HS-5 (cell line): Measurements from ENCODE around the gene SH3PXD2A.

Experiments used
- DNase-seq: peaks from one replicate; pipeline ENCODE4 v3.0.0-alpha.2; 2012; ENCODE audit warnings: low read depth

The SH3PXD2A gene

DNA sequence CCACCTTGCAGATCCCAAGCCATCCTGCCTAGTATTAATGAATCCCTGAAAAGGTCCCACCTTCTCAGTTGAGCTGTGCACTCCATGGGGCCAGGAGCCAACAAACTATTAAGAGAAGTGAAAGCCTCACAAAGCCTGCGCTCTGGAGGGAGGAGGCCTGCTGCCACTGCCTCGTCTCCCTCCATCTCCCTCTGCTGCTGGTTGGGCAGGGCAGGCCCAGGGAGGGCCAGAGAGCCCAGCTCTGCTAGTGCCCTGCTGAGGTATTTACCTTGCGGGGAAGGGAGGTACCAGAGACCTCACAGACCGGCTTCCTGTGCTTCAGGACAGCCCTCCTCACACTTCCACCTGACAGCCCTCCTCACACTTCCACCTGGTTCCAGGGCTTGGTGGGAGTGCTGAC, 171.5 kb downstream of the SH3PXD2A start:
- DNase-seq: no peak

DNA sequence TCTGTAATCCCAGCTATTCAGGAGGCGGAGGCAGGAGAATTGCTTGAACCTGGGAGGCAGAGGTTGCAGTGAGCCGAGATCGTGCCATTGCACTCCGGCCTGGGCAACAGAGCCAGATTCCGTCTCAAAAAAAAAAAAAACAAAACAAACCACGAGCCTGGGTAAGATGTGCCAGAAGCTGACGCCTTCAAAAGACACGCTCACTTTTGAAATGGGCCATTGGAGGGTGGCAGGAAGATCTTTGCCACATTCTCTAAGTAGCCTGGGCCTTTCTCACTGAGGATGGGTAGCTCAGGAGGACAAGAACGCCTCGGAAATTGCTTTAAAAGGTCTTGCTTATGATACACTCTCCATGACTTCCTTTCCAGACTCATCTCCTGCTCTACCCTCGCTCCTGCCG, 172.7 kb downstream of the SH3PXD2A start:
- DNase-seq: no peak

DNA sequence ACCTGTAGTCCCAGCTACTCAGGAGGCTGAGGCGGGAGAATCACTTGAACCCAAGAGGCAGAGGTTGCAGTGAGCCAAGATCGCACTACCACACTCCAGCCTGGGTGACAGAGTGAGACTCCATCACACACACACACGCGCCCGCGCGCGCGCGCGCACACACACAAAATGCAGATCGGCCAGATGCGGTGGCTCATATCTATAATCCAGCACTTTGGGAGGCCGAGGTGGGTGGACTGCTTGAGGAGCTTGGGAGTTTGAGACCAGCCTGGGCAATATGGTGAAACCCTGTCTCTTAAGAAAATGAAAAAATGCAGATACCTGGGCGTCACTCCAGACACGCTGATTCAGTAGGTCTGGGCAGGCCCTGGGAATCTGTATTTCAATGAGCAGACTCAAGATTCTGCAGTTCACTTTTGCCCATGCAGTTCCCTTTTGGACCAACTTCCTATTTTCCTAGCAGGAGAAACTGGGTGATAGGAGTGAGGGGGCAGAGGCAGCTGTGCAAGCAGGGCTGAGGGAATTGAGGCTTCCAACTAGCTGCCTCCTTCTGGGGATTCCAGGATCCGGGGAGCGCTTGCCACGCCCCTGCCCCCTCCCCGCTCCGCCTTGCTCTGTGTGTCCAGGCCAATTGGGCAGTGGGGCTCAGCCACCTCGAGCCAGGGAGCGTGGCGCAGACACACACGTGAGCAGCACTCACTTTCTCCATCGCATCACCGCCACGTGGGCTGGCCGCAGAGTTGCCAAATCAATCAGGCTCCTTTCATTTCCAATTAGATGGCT, 173.6 kb downstream of the SH3PXD2A start:
- DNase-seq: no peak

DNA sequence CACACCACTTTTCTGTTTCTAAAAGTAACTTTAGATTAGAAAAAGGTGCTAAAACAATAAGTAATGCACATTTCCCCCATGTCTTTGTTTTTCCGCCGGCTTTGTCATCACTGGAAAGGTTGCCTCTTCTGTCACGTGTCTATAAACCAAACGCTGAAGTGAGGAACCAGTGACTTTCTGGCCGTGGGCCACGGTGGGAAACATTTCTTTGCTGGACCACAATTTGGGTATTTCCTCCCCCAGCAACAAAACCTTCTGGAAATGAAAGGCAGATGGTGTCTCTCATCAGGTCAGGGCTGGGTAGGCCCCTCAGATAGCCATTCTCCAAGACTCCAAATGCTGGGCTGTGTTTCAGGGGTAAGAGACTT, 174.5 kb downstream of the SH3PXD2A start:
- DNase-seq: no peak

DNA sequence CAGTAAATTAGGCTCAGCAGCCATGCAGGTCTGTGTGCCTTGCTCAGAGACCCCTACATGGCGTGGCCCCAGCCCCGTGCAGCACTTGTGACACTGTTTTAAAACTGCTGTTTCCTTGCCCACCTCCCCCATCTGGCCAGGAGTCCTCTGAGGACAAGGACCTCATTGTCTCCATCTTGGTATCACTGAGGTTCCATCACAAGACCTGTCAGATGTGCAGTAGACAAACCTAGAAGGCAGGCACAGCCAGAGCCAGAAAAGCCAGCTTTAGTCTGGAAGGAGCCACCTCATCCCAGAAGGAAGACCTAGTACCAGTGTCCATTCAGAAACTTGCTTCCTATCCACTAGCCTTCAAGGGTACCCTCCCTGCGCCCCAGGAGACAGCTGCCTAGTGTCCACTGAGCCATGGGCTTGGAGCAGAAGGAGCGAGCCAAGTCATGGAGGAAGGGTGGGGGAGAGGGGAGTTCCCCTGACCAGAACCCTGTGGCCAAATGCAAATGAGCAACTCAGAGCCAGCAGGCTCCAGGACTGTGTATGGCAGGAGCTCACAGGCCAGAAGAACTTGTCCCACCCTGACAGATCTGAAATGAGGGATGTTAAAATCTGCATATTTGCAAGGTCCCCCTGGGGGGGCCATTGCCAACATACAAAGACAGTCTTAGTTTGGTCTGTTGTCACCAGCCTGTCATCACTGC, 176.1 kb downstream of the SH3PXD2A start:
- DNase-seq: no peak

DNA sequence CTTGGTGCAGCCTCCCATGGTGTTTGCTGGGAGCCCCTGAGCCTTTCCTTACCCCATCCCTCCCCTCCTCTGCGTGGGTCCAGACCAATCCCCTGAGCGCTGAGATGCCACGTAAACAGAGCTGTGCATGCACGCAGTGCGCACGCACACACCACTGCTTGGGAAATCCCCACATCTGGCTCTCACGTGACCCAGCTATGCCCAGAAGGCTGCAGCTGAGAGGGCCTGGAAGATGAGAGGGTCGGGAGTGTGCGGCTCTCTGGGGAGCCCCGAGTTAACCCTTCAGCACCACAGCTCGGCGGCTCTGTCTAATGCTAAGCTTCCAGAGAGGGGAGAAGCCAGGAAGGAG, 177.2 kb downstream of the SH3PXD2A start:
- no peak for DNase-seq

DNA sequence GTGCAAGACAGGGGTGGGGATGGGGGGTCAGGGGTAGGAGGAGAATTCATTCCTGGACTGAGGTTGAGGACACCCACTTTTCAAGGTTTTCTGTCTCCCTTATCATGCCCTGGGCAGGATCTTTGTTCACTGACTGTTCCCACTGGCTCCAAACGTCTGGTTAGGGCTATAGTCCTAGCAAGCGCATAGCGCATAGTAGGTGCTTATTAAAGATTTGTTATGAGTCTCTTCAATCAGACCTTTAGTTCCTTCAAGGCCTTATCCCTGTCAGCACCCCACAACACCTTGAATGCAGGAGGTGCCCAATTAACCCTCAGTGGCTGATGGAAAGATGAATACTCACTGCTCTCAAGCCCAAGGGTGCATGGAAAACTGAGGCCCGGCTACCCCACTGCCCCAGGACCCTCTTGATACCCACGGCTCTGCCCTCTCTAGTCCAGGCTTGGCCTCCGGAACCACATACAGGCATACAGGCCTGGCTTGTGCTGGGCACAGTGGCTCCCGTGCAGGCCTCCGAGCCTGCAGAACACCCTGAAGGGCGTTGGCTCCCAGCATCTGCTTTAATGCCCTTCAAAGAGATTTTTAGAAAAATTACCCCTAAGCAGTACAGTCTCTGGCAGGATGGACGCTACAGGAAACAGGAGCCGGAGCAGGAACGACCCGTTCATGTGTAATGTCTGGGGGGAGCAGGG, 177.7 kb downstream of the SH3PXD2A start:
- DNase-seq: no peak

DNA sequence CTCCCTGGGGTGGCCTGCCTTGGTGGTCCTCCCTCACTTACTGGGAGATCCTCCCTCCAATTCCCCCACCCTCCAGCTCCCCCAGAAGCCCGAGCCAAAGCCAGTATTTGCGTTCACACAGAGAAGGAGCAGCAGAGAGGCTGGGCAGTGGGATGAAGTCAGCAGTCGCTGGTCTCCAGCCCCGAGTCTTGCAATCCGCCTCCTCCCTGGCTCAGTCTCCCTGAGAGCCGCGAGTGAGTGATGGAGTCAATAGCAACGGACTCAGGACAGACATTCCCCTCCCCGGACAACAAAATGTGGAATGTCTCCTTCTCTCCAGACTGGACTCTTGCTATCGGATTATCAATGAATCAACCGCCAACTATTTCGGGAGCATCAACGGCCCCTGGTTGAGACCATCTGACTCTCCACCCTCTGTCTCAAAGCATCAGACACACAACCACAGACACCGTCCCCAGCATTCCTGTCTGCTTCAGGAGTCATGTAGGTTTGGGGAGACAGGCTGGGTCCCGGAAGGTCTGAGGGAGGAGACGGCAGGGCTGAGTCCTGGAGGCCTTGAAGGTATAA, 178.4 kb downstream of the SH3PXD2A start:
- DNase-seq: no peak

DNA sequence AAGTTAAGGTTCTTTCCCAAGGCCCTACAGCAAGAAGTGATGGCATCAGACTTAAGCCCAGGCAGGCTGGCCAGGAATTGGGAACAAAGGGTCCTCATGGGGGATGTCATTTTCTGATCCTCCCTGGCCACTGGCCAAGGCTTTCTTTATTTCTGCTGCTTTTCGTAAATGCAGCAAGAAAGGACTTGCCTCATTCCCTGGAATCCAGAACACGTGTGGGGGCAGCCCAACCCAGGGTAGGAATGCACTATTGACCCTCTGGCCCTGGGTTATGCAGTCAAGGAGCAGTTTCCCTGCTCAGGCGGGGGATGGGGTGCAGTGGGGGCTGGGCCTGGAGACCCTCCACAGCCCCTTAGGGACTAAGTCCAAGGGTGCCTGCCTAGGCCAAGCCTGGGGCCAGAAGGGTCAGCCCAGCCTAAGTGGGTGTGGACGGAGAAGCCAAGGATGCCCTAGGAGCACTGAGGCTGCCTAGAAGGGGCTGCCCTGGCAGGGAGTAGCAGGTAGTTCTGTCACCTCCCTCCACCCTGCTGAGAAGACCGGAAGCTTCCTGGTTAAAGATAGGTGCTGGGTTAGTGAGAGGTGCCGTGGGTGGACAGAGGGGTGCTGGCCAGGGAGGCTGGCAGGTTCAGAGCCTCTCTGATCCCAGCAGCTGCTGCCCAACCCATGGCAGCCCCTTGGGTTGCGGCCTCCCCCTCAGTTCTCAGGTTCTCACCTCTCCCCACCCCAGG, 179.2 kb downstream of the SH3PXD2A start:
- no peak for DNase-seq

DNA sequence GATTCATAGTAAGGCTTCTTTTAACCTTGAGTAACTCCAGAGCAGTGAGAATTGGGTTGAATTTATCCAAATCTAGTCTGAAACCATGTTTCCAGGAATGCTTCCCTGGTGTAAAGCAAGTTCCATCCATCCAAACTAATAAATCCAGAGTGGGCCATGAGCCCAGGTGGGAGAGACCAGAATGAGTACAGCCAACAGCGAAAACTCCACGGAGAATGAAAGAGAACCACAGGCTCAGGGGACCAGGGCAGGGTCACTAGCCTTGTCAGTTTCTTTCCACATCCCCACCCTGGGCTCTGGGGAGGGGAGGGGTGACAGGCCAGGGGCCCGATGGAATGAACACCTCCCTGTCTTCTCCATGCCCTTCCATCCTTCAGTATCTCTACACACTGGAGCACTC, 181.8 kb downstream of the SH3PXD2A start:
- DNase-seq: no peak

DNA sequence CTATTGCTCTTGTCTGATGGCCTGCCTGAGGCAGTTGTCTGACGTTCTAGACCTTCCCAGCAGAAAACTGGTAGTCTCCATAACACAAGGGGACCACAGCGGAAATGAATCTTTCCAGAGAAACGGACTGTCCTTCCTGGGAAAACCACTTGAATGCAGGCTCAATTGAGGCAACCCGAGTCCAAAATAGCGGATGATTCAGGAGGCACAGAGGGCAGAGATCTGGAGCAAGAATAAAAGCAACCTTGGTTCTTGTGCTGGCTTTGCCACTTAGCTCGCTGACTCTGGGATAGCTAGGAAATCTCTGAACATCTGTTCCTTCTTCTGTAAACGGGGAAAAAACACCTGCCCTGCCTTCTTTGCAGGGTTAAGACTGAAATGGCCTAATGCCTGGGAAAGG, 183.0 kb downstream of the SH3PXD2A start:
- no peak for DNase-seq

DNA sequence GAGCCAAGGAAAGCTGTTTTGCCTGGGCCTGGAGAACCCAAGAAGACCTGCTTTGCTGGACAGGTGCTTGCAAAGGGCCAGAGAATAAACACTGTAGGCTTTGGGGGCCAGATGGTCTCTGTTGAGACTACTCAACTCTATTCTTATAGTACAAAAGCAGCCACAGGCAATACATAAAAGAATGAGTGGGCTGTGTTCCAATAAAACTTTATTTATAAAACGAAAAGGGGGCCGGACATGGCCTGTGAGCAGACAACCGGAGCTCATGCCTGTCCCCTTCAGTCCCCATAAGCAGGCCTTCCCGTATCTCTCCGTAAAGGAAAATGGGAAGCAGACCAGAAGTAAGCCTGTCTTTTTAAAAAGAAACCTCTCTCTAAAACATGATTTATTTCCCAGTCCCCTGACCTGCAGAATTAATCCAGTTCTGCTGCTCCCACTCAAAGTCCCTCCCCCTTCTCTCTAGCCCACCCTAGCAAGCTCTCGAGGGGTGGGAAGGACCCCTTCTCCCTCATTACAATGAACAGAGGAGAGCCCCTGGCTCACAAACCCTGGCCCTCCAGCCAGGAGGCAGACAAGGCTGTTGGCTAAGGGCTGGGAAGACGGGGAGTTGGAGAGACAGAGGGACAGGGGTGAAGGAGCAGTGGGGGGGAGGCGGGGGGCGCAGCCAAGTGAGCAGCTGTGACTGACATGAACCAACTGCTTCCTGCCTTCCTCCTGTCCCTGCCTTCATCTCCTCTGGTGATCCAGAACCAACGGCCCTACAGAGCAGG, 184.1 kb downstream of the SH3PXD2A start:
- no peak for DNase-seq

DNA sequence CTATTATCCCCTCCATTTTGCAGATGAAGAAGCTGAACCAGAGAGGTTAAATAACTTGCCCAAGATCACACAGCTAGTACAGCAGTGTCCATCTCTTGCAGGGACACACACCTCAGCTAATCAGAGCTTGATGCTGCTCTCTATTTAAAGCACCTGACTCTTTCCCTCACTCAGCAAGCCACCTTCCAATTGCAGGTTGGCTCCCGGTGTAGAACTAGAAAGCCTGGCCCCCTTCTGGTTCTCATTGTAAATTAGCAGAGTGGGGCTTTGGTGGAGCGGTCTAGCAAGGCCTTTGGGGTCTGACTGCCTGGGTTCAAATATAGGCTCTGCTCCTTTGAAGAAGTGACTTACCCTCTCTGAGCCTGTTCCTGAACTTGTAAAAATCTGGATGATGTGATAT, 185.4 kb downstream of the SH3PXD2A start:
- DNase-seq: no peak

DNA sequence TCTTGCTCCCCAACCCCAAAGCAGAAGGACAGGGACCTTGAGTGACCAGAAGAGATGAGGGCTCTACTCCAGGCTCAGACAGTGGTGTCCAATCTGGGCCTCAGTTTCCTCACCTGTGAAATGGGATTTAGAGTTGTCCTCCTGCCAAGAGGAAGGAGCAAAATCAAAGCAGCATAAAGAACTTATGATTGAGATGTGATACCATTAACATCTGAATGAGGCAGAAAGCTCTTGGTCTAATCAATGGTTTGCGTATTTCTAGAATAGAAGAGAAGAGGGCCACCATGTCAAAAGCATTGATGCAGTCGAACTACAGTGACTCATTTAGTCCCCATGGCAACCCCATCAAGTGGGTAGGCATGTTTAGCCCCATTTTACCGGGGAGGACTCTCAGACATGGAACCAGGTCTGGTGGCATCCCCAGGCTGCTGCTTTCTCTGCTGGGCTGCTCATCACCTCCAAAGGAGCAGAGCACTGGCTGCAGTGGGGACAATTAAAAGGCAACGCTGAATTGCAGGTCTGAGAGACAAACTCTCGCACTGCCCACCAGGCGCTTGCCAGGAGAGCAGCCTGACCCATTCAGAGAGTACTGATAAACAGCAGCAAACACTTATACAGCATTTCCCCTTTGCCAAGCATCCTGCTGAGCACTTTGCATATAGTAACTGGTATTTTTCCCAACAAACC, 186.0 kb downstream of the SH3PXD2A start:
- no peak for DNase-seq

DNA sequence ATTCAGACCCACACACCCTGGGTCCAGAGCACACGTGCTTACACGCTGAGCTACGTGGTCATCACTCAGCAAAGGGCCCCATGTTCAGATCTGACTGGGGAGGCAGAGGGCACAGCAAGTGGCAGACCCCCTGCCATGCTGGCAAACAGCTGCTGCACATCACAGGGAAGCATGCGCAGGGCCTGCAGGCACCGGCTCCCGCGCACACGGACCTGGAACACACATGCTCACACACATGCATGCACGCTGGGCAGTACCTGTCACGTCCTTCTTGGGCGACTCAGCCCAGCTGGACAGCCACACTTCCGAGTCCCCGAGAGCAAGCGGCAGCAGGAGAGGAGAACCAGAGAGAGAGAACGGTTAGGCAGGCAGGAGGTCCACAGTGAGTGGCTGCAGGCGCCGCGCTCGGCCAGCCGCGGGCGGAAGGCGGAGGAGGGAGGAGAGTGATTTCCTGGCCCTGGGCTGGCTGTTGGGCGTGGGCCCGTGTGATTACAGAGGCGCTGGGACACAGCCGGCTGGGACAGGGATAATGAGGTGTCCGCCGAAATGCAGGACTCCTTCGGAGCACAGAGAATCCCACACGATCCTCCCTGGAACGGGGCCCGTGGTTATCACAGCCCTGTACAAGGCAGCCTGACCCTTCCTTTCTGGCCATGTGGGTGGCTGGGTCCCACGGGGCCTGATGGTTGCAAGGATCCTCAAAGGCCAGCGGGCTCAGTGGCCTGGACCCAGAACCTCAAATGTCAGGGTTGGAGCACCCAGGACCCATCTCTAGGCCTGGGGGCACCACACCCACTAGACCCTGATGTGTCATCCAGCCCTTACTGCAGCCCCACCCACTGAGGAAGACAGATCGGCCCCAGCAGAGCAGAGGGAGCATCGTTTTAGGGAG, 186.8 kb downstream of the SH3PXD2A start:
- DNase-seq: no peak

DNA sequence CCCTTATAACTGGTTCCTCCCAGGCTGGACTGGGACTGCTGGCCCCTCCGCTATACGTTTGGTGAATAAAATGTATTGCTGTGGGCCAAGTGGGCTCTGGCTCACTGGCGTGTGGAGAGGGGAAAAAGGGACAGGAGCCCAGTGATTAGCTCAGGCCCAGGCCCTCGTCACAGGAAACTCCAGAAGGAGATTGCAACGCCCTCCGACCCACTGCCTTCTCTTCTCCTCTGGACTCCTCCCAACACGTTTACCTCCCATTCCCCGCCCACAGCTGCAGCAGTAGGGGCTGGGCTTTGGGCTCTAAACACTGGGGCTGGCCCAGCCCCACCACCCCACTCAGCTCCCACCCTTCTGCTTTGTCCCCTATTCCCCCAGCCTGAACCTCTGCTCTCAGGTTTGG, 188.0 kb downstream of the SH3PXD2A start:
- no peak for DNase-seq

DNA sequence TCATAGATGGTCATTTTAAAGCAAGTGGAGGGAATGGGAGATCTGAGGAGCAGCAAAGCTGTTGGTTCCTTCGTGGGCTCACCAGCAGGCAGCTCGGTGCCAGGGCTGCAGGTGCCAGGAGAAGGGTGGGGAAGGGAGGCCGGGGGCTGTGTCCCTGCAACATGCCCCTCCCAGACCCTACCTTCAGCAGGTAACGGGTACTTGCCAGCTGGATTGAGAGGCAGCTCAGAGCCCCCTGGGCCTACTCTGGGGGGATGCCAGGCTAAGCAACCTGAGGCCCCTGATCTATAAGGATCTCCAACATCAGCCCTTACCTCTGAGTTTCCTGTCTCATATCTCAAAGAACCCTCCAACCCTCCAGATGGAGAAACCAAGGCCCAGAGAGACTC, 188.6 kb downstream of the SH3PXD2A start:
- DNase-seq: no peak

DNA sequence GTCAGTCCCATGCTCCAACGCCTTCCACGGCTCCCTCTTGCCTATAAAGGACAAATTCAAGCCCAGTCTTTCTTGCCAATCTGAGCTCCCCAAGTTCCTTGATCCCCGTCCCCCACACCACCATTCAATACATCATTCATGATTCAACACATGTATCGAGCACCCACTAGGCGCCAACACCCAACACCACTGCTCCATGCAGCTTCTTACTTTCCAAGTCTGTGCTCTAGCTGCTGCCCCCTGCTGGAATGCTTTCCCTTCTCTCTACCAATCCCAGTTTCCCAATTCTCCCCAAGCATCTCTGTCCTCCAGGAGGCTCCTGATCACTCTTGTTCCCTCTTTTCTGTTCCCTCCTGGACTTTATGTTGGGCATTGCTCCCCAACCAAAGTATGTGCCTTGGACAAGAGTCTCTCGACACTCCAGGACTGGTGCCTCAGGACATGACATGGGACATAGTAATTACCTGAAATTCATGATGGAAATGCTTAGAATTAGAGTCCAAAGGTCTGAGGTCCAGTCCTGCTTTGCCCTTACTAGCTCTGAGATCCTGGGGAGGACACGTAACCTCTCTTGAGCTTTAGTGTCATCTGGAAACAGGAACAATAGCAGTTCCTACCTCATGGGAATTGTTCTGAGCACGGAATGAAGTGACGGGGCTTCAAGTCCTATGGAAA, 189.2 kb downstream of the SH3PXD2A start:
- no peak for DNase-seq

DNA sequence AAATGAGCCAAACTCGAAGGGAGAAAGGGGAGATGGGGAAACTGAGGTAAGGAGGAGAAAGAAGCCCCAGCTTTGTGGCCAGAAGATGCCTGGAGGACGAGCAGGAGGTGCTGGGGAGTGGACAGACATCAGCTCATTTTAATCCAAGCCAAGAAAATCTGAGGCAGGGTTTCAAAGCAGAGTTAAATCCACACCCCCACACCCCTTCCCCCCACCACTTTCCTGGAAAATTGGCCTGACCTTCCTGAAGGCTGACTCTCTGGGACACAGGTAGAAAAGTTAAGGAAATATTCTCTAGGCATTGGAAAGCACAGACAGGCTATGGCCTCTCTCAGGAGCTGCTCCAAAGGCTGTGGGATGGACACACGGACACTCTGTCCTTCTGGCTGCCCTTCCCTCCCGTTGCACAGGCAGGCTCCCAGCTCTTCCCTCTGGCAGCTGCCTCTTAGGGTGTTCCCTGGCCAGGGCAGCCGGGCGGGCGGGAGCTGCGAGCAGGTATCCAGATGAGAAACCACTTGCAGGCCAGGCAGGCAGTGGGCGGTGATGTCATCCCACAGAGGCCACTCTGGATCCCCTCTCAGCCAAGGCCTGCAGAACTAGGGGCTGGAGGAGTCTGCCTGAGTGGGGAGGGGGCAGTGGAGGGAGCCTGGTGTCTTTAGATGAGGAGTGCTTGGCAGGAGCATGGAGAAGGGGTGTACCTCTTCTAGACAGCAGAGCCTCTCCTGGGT, 190.1 kb downstream of the SH3PXD2A start:
- DNase-seq: no peak
